HepG2 (cell line): Measurements from ENCODE around the gene CNBD2. TPM values are rescaled to one million over a fixed set of nuclear protein-coding genes. Genes with fewer than 3 reads are reported as not detected.
A peak's percentile ranks its signal among the peaks of the same experiment; 100 is the strongest.

ENCODE experiments used
- AGO1 ChIP-seq: fragments of 200-400 bp; formaldehyde crosslinking; IDR thresholded peaks from 2 replicates; pipeline ENCODE4 v1.6.1; 2017; ENCODE audit warnings: mild to moderate bottlenecking, low read depth, low read length, moderate library complexity; ENCODE audit not compliant: poor library complexity, severe bottlenecking
- CCAR2 ChIP-seq: fragments of 200-400 bp; formaldehyde crosslinking; optimal IDR thresholded peaks from 2 replicates; pipeline ENCODE3; 2018; ENCODE audit warnings: low read depth, mild to moderate bottlenecking, low read length, moderate library complexity
- FOXM1 ChIP-seq: sonication (generic); formaldehyde crosslinking; IDR thresholded peaks from 2 replicates; pipeline ENCODE4 v1.5.0; 2020; ENCODE audit warnings: missing genetic modification reagents
- GTF2F1 ChIP-seq: fragments of 150-350 bp; IDR thresholded peaks from 2 replicates; pipeline ENCODE4 v1.6.1; 2014; ENCODE audit warnings: low read length
- IRF2 ChIP-seq: IDR thresholded peaks from 2 replicates; pipeline ENCODE4 v1.6.1; 2018; ENCODE audit warnings: missing genetic modification reagents, missing compliant biosample characterization
- KLF11 ChIP-seq: IDR thresholded peaks from 2 replicates; pipeline ENCODE4 v1.6.1; 2016; ENCODE audit warnings: missing compliant biosample characterization
- MYC ChIP-seq: sonication (generic); formaldehyde crosslinking; IDR thresholded peaks from 2 replicates; pipeline ENCODE4 v1.9.0; 2021; ENCODE audit warnings: missing genetic modification reagents, borderline replicate concordance
- PHB2 ChIP-seq: fragments of 450-650 bp; IDR thresholded peaks from 2 replicates; pipeline ENCODE4 v1.6.1; 2018; ENCODE audit not compliant: partially characterized antibody
- RAD21 ChIP-seq: fragments of 450-650 bp; formaldehyde crosslinking; IDR thresholded peaks from 2 replicates; pipeline ENCODE4 v1.5.0; 2020; ENCODE audit warnings: mild to moderate bottlenecking
- RFX5 ChIP-seq: IDR thresholded peaks from 2 replicates; pipeline ENCODE4 v1.6.1; 2011; ENCODE audit warnings: low read depth, low read length, improper control_type of control experiment
- SRF ChIP-seq: IDR thresholded peaks from 2 replicates; pipeline ENCODE4 v1.6.1; 2011; ENCODE audit warnings: mild to moderate bottlenecking, low read depth, low read length, moderate library complexity
- TOPORS ChIP-seq: sonication (generic); formaldehyde crosslinking; IDR thresholded peaks from 2 replicates; pipeline ENCODE4 v1.8.0; 2023; ENCODE audit warnings: mild to moderate bottlenecking, missing genetic modification reagents
- YY1 ChIP-seq: IDR thresholded peaks from 2 replicates; pipeline ENCODE4 v1.6.1; 2011; ENCODE audit warnings: low read length, low read depth, moderate library complexity, mild to moderate bottlenecking; ENCODE audit not compliant: insufficient read depth, insufficient replicate concordance
- ZBTB33 ChIP-seq: sonication (generic); formaldehyde crosslinking; IDR thresholded peaks from 2 replicates; pipeline ENCODE4 v1.4.0; 2020; ENCODE audit warnings: missing genetic modification reagents
- ZKSCAN5 ChIP-seq: sonication (generic); formaldehyde crosslinking; IDR thresholded peaks from 2 replicates; pipeline ENCODE4 v1.5.1; 2020; ENCODE audit warnings: mild to moderate bottlenecking, missing genetic modification reagents
- ZNF556 ChIP-seq: sonication (generic); formaldehyde crosslinking; IDR thresholded peaks from 2 replicates; pipeline ENCODE4 v1.4.0; 2020; ENCODE audit warnings: mild to moderate bottlenecking, missing genetic modification reagents, borderline replicate concordance
- polyA plus RNA-seq, 8 experiments: library from polyadenylated mRNA; depleted of rRNA in 3 of 8; stranded (reverse) in 7 of 8; unstranded in 1 of 8; fragments of >200 nt; fragmentation: Illumina TruSeq in 4 of 8; extraction: Trizol in 4 of 8; gene quantifications; 2 replicates each; pipeline versions ENCODE4 v1.2.1 to v1.2.3, GENCODE V29; 2011 to 2016; ENCODE audit warnings: low read depth in 4 of 8, missing spikeins in 1 of 8, mixed read lengths in 1 of 8; ENCODE audit not compliant: insufficient read depth in 1 of 8
- total RNA-seq, 5 experiments: library from RNA; depleted of rRNA; stranded (reverse); fragments of >200 nt; fragmentation: Illumina TruSeq; extraction: Trizol; gene quantifications; 2 replicates each; pipeline ENCODE4 v1.2.3, GENCODE V29; 2016; ENCODE audit warnings: low read depth in 1 of 5
- TF ChIP-seq, protein P1 (sequence below): sonication (generic); formaldehyde crosslinking; IDR thresholded peaks from 2 replicates; pipeline ENCODE4 v1.4.0; 2020; ENCODE audit warnings: missing genetic modification reagents, borderline replicate concordance
- TF ChIP-seq, protein P2 (sequence below): sonication (generic); formaldehyde crosslinking; conservative IDR thresholded peaks from 2 replicates; pipeline ENCODE4 v1.4.0; 2020; ENCODE audit warnings: missing genetic modification reagents
- TF ChIP-seq, protein P3 (sequence below): sonication (generic); formaldehyde crosslinking; IDR thresholded peaks from 2 replicates; pipeline ENCODE4 v1.4.0; 2020; ENCODE audit warnings: missing genetic modification reagents, mild to moderate bottlenecking, borderline replicate concordance

The CNBD2 gene
- total and polyA plus RNA-seq, 2 of the 13 experiments (the other 11 are each of a cell fraction or from before 2014, with no cell fraction given): 12.4 to 22.8 TPM

GRCh38 chr20:36064658-36065426, 96.5 kb downstream of the CNBD2 start (continued):
- TF ChIP-seq ZKSCAN5 (peak; percentile 29; the same call in 1 of the 2 replicates), MYC (CRISPR knock-in tag) (no peak; the same call in 1 of the 2 replicates), ZNF556 (CRISPR knock-in tag) (peak; percentile 34; the same call in 1 of the 2 replicates), RFX5 (peak; percentile 78), YY1 (peak; percentile 31), IRF2 (CRISPR knock-in tag) (no peak), PHB2 (no peak), GTF2F1 (no peak), TOPORS (peak; percentile 93), CCAR2 (no peak), KLF11 (no peak), AGO1 (no peak), FOXM1 (CRISPR knock-in tag) (no peak), SRF (no peak), ZBTB33 (CRISPR knock-in tag) (peak; percentile 92), RAD21 (CRISPR knock-in tag) (peak; percentile 21; the same call in 1 of the 2 replicates)
- TF ChIP-seq, protein P1, sequence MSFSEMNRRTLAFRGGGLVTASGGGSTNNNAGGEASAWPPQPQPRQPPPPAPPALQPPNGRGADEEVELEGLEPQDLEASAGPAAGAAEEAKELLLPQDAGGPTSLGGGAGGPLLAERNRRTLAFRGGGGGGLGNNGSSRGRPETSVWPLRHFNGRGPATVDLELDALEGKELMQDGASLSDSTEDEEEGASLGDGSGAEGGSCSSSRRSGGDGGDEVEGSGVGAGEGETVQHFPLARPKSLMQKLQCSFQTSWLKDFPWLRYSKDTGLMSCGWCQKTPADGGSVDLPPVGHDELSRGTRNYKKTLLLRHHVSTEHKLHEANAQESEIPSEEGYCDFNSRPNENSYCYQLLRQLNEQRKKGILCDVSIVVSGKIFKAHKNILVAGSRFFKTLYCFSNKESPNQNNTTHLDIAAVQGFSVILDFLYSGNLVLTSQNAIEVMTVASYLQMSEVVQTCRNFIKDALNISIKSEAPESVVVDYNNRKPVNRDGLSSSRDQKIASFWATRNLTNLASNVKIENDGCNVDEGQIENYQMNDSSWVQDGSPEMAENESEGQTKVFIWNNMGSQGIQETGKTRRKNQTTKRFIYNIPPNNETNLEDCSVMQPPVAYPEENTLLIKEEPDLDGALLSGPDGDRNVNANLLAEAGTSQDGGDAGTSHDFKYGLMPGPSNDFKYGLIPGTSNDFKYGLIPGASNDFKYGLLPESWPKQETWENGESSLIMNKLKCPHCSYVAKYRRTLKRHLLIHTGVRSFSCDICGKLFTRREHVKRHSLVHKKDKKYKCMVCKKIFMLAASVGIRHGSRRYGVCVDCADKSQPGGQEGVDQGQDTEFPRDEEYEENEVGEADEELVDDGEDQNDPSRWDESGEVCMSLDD (CRISPR knock-in tag): no peak
- TF ChIP-seq, protein P2, sequence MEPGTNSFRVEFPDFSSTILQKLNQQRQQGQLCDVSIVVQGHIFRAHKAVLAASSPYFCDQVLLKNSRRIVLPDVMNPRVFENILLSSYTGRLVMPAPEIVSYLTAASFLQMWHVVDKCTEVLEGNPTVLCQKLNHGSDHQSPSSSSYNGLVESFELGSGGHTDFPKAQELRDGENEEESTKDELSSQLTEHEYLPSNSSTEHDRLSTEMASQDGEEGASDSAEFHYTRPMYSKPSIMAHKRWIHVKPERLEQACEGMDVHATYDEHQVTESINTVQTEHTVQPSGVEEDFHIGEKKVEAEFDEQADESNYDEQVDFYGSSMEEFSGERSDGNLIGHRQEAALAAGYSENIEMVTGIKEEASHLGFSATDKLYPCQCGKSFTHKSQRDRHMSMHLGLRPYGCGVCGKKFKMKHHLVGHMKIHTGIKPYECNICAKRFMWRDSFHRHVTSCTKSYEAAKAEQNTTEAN (CRISPR knock-in tag): no peak
- TF ChIP-seq, protein P3, sequence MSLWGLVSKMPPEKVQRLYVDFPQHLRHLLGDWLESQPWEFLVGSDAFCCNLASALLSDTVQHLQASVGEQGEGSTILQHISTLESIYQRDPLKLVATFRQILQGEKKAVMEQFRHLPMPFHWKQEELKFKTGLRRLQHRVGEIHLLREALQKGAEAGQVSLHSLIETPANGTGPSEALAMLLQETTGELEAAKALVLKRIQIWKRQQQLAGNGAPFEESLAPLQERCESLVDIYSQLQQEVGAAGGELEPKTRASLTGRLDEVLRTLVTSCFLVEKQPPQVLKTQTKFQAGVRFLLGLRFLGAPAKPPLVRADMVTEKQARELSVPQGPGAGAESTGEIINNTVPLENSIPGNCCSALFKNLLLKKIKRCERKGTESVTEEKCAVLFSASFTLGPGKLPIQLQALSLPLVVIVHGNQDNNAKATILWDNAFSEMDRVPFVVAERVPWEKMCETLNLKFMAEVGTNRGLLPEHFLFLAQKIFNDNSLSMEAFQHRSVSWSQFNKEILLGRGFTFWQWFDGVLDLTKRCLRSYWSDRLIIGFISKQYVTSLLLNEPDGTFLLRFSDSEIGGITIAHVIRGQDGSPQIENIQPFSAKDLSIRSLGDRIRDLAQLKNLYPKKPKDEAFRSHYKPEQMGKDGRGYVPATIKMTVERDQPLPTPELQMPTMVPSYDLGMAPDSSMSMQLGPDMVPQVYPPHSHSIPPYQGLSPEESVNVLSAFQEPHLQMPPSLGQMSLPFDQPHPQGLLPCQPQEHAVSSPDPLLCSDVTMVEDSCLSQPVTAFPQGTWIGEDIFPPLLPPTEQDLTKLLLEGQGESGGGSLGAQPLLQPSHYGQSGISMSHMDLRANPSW (CRISPR knock-in tag): no peak; the same call in 1 of the 2 replicates
